GM12878 (cell line): ENCODE data around the gene TMEM135. TPM values are rescaled to one million over a fixed set of nuclear protein-coding genes. Genes with fewer than 3 reads are reported as not detected.

Experiments used
- ATAC-seq: fragments of 200-7000 bp; cut with Tn5 transposase; 3 replicates; pipeline ENCODE4 v1.9.1; 2020; ENCODE audit warnings: mild to moderate bottlenecking, moderate library complexity
- BruUV-seq: library from RNA; stranded (reverse); fragments of 400-500 nt; replicated peaks from 2 replicates; lab custom pipeline; 2021; lab: Mats Ljungman, UMichigan
- CTCF ChIA-PET: fragments of 300-600 bp; sonication (Branson Sonifier 250); formaldehyde crosslinking; extraction: SDS; loops from one replicate; lab custom pipeline; 2021; ENCODE audit warnings: inconsistent platforms; lab: Yijun Ruan, JAX
- POLR2A ChIA-PET: fragments of 350-600 bp; formaldehyde crosslinking; extraction: SDS; loops from one replicate; lab custom pipeline; 2021; ENCODE audit warnings: inconsistent platforms; lab: Charles Lee
- RAD21 ChIA-PET: fragments of 300-600 bp; sonication (Branson Sonifier 250); formaldehyde crosslinking; loops from one replicate; lab custom pipeline; 2023; ENCODE audit warnings: antibody characterized with exemption; ENCODE audit not compliant: unreplicated experiment; lab: Charles Lee
- SMC1A ChIA-PET: fragments of 300-600 bp; sonication (Branson Sonifier 250); formaldehyde crosslinking; loops from one replicate; lab custom pipeline; 2023; ENCODE audit not compliant: unreplicated experiment, uncharacterized antibody; lab: Charles Lee
- DNase-seq: peaks from one replicate; pipeline ENCODE4 v3.0.0-alpha.2; 2011; ENCODE audit warnings: low read depth, low spot score
- FAIRE-seq: peaks from 3 replicates; lab custom pipeline; 2011; peaks lifted over from hg19 to GRCh38; lab: Jason Lieb, UNC
- H2AFZ ChIP-seq: 2 replicates; pipeline ENCODE4 v1.6.0; 2011; ENCODE audit warnings: low read depth, low read length, control low read depth; ENCODE audit not compliant: control insufficient read depth
- H3K27ac ChIP-seq: 2 replicates; pipeline ENCODE4 v1.5.1; 2011; ENCODE audit warnings: control low read depth; ENCODE audit not compliant: control insufficient read depth, insufficient read depth
- H3K27me3 ChIP-seq, 2 experiments: replicated peaks in 1 of 2; 2 replicates each; pipeline versions ENCODE4 v1.6.0 to v1.6.1; 2011; ENCODE audit warnings: low read length in 1 of 2; ENCODE audit not compliant: control insufficient read depth in 2 of 2, insufficient read depth in 2 of 2
- H3K36me3 ChIP-seq, 2 experiments: 2 replicates each; pipeline ENCODE4 v1.5.1; 2011; ENCODE audit warnings: low read length in 1 of 2; ENCODE audit not compliant: control insufficient read depth in 2 of 2, insufficient read depth in 2 of 2
- H3K4me1 ChIP-seq: 2 replicates; pipeline ENCODE4 v1.6.1; 2011; ENCODE audit warnings: mild to moderate bottlenecking, low read length, moderate library complexity, mixed read lengths; ENCODE audit not compliant: control insufficient read depth, insufficient read depth
- H3K4me2 ChIP-seq: 2 replicates; pipeline ENCODE4 v1.6.0; 2011; ENCODE audit warnings: control low read depth; ENCODE audit not compliant: control insufficient read depth, insufficient read depth
- H3K4me3 ChIP-seq: fragments of 200-600 bp; sonication (generic); 2 replicates; pipeline ENCODE4 v1.5.1; 2016
- H3K79me2 ChIP-seq: 2 replicates; pipeline ENCODE4 v1.6.0; 2011; ENCODE audit warnings: low read length; ENCODE audit not compliant: control insufficient read depth, insufficient read depth
- H3K9ac ChIP-seq: 2 replicates; pipeline ENCODE4 v1.8.0; 2011; ENCODE audit warnings: low read length, control low read depth, mixed read lengths; ENCODE audit not compliant: control insufficient read depth, insufficient read depth
- H3K9me3 ChIP-seq: replicated peaks from 3 replicates; pipeline ENCODE4 v1.5.1; 2011; ENCODE audit warnings: mild to moderate bottlenecking, low read length; ENCODE audit not compliant: control insufficient read depth, insufficient read depth
- H4K20me1 ChIP-seq: 2 replicates; pipeline ENCODE4 v1.6.0; 2011; ENCODE audit not compliant: control insufficient read depth, insufficient read depth
- HDAC2 ChIP-seq: fragments of 200-600 bp; sonication (generic); IDR thresholded peaks from 2 replicates; pipeline ENCODE4 v1.6.1; 2017
- MYB ChIP-seq: fragments of 150-350 bp; IDR thresholded peaks from 2 replicates; pipeline ENCODE4 v1.6.1; 2014; ENCODE audit warnings: mild to moderate bottlenecking, low read depth, low read length, borderline replicate concordance
- PML ChIP-seq: IDR thresholded peaks from 2 replicates; pipeline ENCODE4 v1.6.1; 2012; ENCODE audit warnings: low read length, inconsistent platforms
- RBBP5 ChIP-seq: fragments of 200-600 bp; sonication (generic); conservative IDR thresholded peaks from 2 replicates; pipeline ENCODE4 v1.6.1; 2016
- RCOR1 ChIP-seq: conservative IDR thresholded peaks from 2 replicates; pipeline ENCODE4 v1.6.1; 2012; ENCODE audit warnings: low read depth, low read length, improper control_type of control experiment
- ZNF207 ChIP-seq: fragments of 450-650 bp; IDR thresholded peaks from 2 replicates; pipeline ENCODE4 v1.6.1; 2014; ENCODE audit warnings: antibody characterized with exemption, mild to moderate bottlenecking, borderline replicate concordance
- WGBS: methylation state at CpG from one replicate; pipeline ENCODE4 v1.1.6; 2016; ENCODE audit warnings: low lambda C conversion rate; ENCODE audit not compliant: insufficient replicate concordance, insufficient coverage; ENCODE audit errors: missing lambda C conversion rate; 5-methylcytosine and 5-hydroxymethylcytosine counted together
- in situ Hi-C: fragments of 300-500 bp; cut with MboI; formaldehyde crosslinking; loops from 9 replicates; pipeline ENCODE4 v1.14.3; 2018; ENCODE audit warnings: mixed read lengths
- intact Hi-C: fragments of 100-400 bp; cut with micrococcal nuclease; formaldehyde crosslinking; loops from one replicate; pipeline ENCODE4 v1.14.2; 2022; ENCODE audit not compliant: unreplicated experiment
- polyA plus RNA-seq, 11 experiments: library from polyadenylated mRNA; depleted of rRNA in 4 of 11; unstranded in 6 of 11; stranded (reverse) in 5 of 11; fragments of >200 nt; fragmentation: Nextera tagmentation in 4 of 11; fragmentation: Illumina TruSeq in 1 of 11; extraction: Ambion mirVana in 4 of 11; extraction: Trizol in 1 of 11; gene quantifications; 1 replicate in 1 of 11; 2 replicates in 10 of 11; pipeline versions ENCODE4 v1.2.1 to v1.2.3, GENCODE V29; 2011 to 2016; ENCODE audit warnings: inconsistent platforms in 2 of 11, missing spikeins in 2 of 11, low read depth in 1 of 11
- total RNA-seq, 4 experiments: library from RNA; depleted of rRNA in 3 of 4; stranded (reverse); fragments of >200 nt in 3 of 4; fragmentation: Illumina TruSeq in 1 of 4; extraction: Trizol in 1 of 4; gene quantifications; 2 replicates each; pipeline versions ENCODE4 v1.2.1 to v1.2.3, GENCODE V29; 2013 to 2021
- TF ChIP-seq, protein P1 (sequence below): fragments of 450-650 bp; IDR thresholded peaks from 2 replicates; pipeline ENCODE4 v1.6.1; 2018; ENCODE audit warnings: borderline replicate concordance, mild to moderate bottlenecking; ENCODE audit not compliant: partially characterized antibody
- TF ChIP-seq, protein P2 (sequence below): IDR thresholded peaks from 2 replicates; pipeline ENCODE4 v1.6.1; 2011; ENCODE audit warnings: mild to moderate bottlenecking, low read depth, low read length, moderate library complexity; ENCODE audit not compliant: insufficient replicate concordance
- TF ChIP-seq, protein P3 (sequence below): fragments of 450-650 bp; IDR thresholded peaks from 2 replicates; pipeline ENCODE4 v1.6.1; 2018; ENCODE audit warnings: mild to moderate bottlenecking, low read depth, moderate library complexity; ENCODE audit not compliant: partially characterized antibody
- TF ChIP-seq, protein P4 (sequence below): fragments of 450-650 bp; IDR thresholded peaks from 2 replicates; pipeline ENCODE4 v1.6.1; 2017; ENCODE audit warnings: mild to moderate bottlenecking

The TMEM135 gene
- total and polyA plus RNA-seq, 10 of the 15 experiments (the other 5 are each of a cell fraction or from before 2014, with no cell fraction given): 7.2 to 117 (median 12.9) TPM

DNA sequence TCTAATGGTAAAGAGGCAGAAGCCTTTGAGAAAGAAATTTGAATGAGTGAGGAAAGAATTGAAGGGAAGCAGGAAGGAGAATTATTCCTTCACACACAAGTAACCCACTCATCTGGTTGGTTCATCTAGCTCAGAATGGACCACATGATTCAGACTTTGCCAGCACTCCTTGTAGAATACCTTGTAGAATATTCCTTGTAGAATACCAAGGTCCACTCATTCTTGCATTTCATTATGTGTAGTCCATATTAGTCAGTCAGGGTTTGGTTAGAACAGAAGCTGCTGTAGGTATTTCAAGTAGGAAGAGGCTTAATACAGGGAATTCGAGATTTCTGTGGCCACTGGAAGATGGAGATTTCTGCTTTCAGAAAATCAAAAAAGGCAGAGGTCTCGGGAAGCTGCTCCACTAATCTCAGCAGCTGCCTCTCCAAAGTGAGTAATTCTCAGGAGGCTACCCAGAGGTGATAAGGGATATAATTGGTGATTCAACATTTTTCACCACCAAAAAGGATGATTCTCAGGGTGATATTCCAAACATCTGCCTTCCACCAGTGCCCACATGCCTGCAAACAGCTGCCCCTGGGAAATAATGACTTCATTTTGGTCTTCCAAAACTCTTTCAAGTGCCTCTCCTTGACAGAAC lies 329.1 kb downstream of the TMEM135 start (continued):
- TF ChIP-seq, protein P1, sequence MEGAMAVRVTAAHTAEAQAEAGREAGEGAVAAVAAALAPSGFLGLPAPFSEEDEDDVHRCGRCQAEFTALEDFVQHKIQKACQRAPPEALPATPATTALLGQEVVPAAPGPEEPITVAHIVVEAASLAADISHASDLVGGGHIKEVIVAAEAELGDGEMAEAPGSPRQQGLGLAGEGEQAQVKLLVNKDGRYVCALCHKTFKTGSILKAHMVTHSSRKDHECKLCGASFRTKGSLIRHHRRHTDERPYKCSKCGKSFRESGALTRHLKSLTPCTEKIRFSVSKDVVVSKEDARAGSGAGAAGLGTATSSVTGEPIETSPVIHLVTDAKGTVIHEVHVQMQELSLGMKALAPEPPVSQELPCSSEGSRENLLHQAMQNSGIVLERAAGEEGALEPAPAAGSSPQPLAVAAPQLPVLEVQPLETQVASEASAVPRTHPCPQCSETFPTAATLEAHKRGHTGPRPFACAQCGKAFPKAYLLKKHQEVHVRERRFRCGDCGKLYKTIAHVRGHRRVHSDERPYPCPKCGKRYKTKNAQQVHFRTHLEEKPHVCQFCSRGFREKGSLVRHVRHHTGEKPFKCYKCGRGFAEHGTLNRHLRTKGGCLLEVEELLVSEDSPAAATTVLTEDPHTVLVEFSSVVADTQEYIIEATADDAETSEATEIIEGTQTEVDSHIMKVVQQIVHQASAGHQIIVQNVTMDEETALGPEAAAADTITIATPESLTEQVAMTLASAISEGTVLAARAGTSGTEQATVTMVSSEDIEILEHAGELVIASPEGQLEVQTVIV: no peak
- no peak for TF ChIP-seq RBBP5

DNA sequence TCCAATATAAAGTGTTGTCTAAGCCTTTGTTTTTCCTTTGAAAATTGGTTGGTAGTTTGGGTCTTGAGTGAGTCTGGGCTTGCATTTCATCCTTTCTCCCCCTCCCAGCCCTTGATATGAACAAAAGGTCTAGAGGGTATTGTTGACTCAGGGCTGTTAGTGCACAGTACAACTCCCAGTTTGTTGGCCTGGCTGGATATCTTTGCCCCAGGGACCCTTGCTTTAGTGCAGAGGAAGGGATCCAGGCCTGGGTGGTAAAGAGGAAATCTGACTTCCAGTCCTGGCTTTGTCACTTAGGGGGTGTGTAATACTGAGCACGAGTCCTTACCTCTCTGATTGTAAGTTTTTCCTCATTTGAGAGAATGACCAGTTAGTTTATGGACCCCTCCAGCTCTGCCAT lies 330.4 kb downstream of the TMEM135 start:
- Histone ChIP-seq H3K4me3 (no peak overlapping the region), H2AFZ (no peak overlapping the region), H3K9me3 (no peaks in the 10 kb centered on the region), H4K20me1 (no peaks in the 10 kb centered on the region), H3K4me1 (no peaks in the 10 kb centered on the region), H3K27ac (no peak overlapping the region), H3K27me3 (no peaks in the 10 kb centered on the region), H3K79me2 (no peaks in the 10 kb centered on the region), H3K9ac (no peak overlapping the region), H3K36me3 (no peaks in the 10 kb centered on the region), H3K4me2 (no peak overlapping the region)
- BruUV-seq: no TSS peak
- intact Hi-C loops: no loop called here
- ChIA-PET CTCF (no interaction called here), POLR2A (no interaction called here), RAD21 (no interaction called here), SMC1A (interaction anchor here (0.8 to 1.7 kb wide), 3 partner anchors 25 to 167 kb away, joined by 3 to 4 read pairs (median 3); no protein-coding TSS in a partner anchor)
- FAIRE-seq (no peak), DNase-seq (no peak), ATAC-seq (no peak)
- in situ Hi-C loops: loop anchor here (25.0 kb wide), 1 partner anchor 1519 kb away; no protein-coding TSS in a partner anchor
- 0% methylated on average over 1 of the region's 1 CpG for WGBS
- no peak for TF ChIP-seq ZNF207
- TF ChIP-seq, protein P2, sequence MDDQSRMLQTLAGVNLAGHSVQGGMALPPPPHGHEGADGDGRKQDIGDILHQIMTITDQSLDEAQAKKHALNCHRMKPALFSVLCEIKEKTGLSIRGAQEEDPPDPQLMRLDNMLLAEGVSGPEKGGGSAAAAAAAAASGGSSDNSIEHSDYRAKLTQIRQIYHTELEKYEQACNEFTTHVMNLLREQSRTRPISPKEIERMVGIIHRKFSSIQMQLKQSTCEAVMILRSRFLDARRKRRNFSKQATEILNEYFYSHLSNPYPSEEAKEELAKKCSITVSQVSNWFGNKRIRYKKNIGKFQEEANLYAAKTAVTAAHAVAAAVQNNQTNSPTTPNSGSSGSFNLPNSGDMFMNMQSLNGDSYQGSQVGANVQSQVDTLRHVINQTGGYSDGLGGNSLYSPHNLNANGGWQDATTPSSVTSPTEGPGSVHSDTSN: no peak
- TF ChIP-seq, protein P3, sequence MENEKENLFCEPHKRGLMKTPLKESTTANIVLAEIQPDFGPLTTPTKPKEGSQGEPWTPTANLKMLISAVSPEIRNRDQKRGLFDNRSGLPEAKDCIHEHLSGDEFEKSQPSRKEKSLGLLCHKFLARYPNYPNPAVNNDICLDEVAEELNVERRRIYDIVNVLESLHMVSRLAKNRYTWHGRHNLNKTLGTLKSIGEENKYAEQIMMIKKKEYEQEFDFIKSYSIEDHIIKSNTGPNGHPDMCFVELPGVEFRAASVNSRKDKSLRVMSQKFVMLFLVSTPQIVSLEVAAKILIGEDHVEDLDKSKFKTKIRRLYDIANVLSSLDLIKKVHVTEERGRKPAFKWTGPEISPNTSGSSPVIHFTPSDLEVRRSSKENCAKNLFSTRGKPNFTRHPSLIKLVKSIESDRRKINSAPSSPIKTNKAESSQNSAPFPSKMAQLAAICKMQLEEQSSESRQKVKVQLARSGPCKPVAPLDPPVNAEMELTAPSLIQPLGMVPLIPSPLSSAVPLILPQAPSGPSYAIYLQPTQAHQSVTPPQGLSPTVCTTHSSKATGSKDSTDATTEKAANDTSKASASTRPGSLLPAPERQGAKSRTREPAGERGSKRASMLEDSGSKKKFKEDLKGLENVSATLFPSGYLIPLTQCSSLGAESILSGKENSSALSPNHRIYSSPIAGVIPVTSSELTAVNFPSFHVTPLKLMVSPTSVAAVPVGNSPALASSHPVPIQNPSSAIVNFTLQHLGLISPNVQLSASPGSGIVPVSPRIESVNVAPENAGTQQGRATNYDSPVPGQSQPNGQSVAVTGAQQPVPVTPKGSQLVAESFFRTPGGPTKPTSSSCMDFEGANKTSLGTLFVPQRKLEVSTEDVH: no peak
- TF ChIP-seq HDAC2: no peak
- TF ChIP-seq RCOR1: no peak
- TF ChIP-seq, protein P4, sequence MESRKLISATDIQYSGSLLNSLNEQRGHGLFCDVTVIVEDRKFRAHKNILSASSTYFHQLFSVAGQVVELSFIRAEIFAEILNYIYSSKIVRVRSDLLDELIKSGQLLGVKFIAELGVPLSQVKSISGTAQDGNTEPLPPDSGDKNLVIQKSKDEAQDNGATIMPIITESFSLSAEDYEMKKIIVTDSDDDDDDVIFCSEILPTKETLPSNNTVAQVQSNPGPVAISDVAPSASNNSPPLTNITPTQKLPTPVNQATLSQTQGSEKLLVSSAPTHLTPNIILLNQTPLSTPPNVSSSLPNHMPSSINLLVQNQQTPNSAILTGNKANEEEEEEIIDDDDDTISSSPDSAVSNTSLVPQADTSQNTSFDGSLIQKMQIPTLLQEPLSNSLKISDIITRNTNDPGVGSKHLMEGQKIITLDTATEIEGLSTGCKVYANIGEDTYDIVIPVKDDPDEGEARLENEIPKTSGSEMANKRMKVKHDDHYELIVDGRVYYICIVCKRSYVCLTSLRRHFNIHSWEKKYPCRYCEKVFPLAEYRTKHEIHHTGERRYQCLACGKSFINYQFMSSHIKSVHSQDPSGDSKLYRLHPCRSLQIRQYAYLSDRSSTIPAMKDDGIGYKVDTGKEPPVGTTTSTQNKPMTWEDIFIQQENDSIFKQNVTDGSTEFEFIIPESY: no peak
- TF ChIP-seq, protein P1: no peak
- no peak for TF ChIP-seq MYB
- TF ChIP-seq PML: no peak
